Stimulated activated CD4-positive, alpha-beta T cell treated with anti-CD3 and anti-CD28 coated beads, Interleukin-2, amount 100 ng/mL, for 4 hours (primary cell): Measurements from ENCODE around the gene NMNAT2.
"Not testable (repeated sequence)": the region's sequence is repeated elsewhere in the genome, so short reads cannot be mapped to it uniquely, and the experiment has no call there.

ENCODE experiments used
- DNase-seq: peaks from one replicate; pipeline ENCODE4 v3.0.0-alpha.2; 2020; ENCODE audit warnings: low read depth

NMNAT2 gene

DNA sequence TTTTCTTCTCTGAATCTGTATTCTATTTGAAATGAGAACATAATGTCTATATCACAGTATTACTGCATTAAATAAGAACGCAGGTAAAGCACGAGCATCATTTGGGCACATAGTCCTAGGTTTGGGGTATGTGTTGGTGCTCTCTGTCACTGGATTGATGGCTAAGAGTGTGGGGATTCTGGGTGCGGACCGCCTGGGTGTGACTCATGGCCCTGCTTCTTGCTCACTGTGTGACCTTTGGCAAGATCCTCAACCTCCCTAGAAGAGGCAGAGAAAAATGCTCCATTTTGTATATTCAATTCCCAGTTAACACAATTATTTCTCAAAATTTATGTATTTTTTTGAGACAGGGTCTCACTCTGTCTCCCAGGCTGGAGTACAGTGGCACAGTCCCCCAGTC, 132.4 kb downstream of the NMNAT2 start:
- DNase-seq = no peak

DNA sequence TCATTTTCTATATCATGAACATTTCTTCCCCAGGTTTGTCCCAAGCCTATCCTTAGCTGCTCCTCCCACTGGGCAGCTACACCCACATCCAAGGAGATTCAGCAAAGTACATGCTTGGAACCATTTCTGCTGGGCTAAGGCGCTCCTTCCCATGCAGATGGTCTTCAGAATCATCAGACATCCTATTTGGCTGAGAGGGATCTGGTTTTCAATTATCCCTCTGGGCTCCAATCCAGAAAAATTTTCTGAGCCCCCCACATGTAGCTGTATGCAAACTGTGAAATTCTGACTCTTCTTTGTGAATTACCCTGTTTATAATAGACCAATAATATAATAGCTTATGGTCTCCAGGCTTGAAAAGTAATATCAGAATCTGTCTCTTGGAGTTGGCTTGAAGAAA, 132.9 kb downstream of the NMNAT2 start:
- no peak for DNase-seq

DNA sequence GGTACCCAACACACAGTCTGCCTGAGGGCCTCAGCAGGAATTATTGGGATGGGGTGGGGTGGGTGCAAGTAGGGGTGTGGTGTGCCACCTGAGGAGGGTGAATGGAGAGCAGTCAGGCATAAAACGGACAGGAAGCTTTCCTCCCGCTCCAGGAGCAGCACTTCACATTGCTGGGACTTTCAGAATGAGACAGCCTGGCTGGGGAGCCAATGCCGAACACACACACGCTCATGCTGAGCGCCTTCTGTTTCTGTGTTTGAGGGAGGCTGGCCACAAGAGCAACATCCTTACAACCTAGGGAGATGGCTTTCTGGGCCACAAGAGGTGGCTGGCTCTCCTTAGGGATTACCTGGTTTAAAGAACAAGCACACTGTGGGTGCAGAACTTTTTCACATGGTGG, 134.1 kb downstream of the NMNAT2 start:
- no peak for DNase-seq

DNA sequence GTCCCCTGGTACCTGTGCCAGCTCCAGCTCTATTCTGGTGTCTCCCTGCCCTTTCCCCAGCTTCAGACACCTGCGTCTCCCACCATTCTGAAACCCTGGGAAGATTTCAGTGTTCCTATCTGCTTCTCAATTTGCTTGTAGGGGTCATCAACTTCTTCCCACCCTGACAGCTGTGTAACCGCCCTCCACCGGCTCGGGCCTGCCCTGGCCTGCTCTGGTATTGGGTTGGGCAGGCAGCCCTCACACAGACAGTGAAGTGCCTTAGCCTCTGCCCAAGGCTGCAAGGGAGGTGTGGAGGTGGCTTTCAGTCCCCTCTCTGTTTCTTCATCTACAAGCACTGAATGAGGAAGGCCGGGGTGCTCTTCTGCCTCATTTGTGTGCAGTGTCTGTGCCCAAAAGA, 134.9 kb downstream of the NMNAT2 start:
- DNase-seq = no peak

DNA sequence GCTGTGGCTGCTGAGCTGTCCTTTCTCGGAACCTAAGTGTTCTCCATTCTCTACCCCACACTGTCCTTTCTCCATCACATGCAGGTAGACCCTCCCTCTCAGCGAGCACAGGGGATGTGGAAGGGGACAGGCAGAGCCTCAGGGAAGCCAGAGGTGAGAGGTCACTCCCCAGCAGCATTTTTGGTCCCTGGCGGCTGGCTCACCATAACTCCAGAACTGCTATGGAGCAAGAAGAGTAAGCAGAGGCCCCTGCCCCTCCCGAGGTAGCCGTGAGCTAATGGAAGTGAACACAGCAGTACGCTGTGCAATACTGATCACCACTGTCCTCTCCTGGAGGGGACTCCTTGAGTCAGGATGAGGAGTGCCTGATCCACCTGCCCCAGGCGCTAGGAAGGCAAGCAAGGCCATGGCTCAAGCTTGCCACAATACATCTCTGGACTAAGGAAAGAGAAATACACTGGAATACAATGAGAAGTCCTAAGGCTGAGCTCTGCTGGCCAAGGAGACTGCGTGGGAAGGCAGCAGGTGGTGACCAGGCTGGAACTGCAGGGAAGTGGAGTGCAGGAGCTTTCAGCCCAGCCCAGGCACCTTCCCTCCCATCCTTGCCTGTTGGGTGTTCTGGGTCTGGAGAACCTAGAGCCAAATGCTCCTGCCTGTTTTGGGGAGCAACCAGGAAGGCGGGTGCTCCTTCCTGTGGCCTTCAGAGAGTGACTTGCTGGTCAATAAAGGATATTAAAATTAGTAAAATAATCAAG, 135.9 kb downstream of the NMNAT2 start:
- DNase-seq = no peak

DNA sequence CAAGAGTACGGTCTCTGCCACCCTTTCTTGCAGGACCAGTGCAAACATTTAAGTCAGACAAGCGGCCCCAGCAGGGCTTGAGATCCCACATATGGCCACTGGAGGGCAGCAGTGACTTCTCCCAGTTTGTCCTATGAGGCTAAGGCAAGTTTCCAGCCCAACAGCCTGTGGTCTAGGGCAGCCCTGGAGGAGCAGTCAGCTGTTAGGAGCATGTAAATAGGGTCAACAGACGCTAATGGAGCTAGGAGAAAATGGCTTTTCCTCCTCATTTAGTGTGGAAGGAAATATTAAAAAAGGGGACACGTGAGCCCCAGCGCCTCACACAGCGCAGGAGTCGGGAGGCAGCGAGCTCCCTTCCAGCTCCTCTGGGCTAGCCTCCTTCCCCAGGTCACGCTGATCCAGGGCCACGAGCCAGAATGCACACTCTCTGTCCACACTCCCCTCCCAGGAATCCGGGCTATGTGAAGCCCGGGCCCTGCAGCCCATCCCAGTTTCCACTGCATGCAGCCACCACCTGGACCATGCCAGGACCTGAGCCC, 136.6 kb downstream of the NMNAT2 start:
- peak; percentile 49 for DNase-seq

DNA sequence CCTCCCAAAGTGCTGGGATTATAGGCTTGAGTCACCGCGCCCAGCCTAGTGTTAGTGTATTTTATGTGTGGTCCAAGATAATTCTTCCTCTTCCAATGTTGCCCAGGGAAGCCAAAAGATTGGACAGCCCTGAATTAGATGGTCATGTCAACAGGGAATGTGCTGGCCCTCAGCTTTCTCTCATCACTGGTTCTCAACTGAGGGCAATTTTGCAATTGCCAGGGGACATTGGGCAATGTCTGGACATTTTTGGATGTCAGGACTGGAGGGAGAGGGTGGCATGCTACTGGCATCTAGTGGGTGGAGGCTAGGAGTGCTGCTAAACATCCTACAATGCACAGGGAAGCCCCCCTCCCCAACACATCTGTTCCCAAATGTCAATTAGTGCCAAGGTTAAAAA, 137.1 kb downstream of the NMNAT2 start:
- no peak for DNase-seq

DNA sequence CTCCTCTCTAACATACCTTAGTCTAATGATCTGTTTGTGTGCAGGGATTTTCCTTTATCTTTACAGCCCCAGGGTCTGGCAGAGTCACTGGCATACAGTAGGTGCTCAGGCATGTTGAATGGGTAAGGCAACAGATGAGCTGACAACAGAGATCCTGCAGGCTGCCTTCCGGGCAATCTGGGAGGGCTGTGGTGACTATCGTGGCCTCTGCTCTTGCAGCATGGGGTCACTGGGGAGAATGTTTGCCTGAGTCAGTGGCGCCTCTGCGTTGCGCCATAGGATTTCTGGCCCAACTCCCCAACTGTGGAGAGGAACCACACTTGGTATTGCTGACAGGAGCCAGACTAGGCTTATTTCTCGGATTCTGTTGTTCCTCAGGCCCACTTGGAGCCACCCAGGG, 138.3 kb downstream of the NMNAT2 start:
- no peak for DNase-seq

DNA sequence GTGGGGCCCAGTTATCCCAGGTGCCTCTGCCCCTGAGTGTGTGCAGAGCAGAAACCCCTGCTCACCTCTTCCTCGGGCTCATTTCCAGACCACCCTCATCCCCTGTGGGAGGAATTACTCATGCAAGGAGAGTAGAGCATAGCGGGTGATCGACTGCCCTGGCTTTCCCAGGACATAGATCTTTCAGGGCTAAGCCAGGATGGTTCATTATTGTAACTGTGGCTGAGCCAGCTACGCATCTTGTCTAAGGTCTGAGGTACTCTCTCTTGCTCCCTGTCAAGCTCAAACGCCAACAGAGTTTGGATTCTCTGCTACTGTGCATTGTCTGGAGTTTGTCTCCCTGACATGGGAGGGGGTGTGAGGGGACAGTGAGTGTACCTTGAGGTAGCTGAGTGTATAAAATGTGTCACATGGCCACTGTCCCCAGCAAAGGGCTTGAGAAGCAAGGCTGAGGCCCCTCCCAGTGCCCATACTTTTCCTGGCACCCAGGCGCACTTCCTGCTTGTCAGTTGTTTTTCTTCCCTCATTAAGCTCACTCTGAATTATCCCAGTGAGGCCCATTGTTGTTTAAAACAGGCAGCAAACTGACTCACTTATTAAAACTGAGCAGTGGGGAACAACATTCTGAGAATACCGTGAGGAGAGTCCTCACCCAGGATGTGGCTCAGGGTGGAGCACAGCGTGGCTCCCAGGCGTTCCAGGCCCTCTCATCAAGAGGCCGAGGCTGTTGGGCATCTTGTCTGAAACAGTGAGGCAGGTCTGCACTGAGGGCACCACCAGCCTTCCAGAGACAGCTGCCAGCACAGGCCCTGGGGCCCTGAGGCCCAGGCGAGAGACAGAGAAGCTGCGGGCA, 139.2 kb downstream of the NMNAT2 start:
- no peak for DNase-seq

DNA sequence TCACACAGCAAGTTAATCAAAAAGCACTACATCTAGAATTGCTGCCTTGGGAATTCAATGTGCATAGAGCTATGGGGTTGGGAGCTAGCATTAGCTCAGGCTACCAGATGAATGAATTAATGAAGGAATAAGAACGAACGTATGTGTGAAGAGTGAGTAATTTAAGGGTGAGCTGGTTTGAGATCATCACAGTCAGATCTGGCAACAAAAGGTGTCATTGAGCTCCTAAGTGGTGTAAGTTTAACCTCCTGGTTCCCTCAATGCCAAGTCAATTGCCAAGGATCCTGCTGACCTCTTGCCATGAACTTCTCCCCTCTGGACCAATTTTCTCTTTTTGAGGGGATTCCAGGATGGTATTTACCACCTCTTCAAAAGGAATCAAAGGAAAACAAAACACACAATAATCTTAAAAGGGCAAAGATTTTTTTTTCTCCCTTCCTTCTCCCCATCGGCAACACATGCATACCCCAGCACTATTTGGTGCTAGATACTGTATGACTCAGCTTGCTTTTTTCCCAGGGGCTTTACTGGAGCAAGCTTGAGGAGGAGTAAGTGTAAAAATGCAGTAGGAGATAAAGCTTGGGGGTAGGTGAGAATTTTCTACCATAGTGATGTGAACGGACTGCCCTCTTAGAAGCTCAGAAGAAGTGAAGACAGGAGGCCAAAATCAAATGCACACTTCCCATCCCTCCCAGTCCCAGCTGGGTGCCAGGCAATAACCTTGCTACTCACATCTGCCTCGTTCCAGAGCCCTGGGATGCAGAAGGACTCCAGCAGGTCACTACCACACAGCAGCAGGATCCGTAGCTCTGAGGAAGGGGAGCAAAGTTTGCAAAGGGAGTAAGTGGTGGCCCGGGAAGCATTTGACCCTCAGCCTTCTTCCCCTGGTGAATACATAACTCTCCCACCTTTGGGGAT, 140.1 kb downstream of the NMNAT2 start:
- no peak for DNase-seq

DNA sequence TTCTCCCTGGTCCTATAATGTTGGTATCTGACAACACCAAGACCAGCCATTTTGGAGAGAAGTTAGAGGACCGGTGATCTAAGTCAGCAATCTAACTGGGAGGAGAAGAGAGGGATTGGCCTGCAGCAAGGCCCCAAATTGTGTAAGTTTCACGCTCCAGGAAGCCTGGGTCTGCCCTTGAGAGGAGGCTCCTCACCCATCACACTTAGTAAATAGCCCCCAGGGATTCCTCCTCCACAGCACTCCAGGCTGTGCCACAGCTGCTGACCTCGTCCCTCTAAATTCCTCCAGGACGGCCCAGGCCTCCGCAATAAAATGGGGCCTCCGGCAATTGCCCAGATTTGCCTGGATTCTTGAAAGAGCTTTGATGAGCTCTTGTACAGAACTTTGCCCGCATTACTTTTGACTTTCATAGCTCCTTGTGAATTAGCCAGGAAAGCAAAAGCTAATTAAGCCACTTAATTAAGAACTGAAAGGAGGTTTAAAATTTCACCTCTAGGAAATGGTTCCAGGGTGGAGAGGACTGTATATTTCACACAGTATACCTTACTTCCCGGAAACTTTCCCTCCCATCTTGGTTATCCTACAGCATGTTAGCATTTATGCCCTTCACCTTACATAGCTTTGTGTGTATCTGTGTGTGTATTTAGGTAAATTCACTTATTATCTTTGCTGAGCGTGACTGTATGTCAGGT, 141.6 kb downstream of the NMNAT2 start:
- no peak for DNase-seq

DNA sequence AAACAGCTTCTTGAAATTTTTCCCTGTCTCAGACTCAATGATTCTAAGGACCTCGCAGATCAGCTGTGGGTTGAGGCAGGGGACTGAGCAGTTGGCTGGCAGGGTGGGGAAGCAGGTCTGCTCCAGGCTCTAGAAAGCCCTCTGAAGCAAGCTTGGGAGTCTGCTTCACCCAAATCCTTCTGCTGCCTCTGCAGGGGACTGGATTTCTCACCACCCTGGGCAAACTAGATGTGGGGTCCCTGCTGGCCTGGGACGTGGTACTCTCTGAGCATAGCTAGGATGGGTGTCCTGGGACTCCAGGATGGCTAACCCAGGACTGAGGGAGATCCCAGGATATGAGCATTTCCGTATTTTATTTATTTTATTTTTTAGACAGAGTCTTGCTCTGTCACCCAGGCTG, 142.9 kb downstream of the NMNAT2 start:
- DNase-seq = no peak

DNA sequence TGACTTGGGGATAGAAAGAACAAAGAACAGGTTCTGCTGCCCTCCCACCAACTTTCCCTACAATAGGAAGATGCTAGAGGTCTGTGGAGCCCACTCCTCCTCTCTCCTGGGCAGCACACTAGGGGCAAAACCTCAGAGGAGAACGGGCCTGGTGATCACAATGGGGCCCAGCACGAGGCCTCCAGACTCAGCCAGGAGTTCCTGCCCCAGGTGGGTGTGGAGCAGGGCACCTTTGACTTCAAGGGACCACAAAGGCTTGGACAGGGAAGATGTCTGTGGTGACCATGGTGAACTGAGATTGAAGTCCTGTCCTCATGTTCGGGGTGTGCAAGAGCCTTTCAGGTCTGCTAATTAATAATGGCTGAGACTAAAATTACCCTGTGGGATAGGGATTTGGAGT, 143.3 kb downstream of the NMNAT2 start:
- DNase-seq = no peak

DNA sequence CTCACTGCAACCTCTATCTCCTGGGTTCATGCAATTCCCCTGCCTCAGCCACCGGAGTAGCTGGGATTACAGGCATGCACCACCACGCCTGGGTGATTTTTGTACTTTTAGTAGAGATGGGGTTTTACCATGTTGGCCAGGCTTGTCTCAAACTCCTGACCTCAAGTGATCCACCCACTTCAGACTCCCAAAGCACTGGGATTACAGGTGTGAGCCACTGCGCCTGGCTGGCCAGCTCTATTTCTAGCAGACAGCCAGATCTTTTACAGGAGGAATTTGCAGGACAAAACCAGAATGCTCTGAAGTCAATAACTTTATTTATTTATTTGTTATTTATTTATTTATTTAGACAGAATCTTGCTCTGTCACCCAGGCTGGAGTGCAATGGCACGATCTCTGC, 144.2 kb downstream of the NMNAT2 start:
- DNase-seq = not testable (repeated sequence)

DNA sequence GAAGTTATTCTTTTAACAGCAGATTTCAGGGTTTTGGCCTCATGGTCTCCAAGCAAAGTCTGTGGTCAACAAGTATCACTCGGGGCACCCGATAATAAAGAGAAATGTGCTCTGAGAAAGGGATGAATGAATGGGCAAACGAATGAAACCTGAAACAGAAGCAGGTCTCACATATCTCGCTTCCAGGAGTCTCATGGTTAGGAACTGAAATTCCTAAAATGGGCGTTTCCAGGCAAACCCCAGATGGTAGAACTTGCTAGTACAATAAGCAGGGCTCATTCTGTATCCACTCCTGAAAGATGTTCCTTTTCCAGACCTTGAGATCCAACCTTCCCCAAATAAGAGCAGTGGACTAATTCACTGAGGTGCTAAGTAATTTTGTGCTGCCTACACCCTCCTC, 144.9 kb downstream of the NMNAT2 start:
- no peak for DNase-seq

DNA sequence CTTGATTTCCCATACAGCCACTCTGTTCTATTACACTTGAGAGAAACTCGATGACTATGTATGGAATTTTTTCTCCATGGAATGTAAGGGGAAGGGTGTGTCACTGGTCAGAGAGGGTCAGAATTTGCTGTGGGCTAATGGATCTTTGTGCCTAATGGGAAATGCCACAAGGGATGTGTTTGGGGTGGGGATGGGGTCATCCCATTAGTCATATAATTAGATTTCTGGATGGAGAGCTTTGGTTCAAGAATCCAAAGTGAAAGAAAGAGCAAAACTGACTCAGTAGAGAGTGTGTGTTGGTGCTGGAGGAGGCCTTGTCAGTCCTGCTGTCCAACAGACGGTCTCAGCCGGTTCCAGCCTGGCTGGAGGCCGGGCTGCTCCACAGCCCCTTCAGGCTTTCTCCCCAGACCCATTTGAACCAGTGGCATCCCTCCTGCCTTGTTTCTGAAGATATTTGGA, 145.8 kb downstream of the NMNAT2 start:
- no peak for DNase-seq

DNA sequence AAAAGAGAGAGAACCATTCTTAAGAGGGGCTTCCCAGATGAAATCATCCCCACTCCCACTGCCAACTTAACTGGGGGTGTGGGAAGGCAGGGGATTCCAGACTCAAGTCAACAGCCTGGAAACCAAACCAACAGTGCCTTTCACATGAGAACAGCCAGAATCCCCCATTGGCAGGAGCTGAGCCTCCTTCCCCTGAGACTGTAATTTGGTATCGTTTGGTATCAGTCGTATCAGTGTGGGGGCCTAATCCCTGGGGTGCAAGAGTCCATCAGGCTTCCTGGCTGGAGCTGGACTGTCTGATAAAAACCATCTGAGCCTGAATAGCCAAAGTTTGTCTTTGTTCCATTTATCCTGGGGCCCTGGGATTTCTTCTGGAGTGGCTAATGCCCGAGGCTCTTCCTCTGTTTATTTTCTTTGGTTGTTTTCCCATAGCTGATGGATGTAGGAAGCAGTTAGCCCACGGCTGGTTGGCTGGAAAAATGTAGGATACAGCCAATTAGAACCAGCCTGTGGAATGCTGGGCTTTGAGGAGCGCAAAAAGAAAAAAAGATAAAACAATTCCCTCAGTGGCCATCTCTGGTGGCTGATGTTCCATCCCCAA, 147.5 kb downstream of the NMNAT2 start:
- DNase-seq = no peak

DNA sequence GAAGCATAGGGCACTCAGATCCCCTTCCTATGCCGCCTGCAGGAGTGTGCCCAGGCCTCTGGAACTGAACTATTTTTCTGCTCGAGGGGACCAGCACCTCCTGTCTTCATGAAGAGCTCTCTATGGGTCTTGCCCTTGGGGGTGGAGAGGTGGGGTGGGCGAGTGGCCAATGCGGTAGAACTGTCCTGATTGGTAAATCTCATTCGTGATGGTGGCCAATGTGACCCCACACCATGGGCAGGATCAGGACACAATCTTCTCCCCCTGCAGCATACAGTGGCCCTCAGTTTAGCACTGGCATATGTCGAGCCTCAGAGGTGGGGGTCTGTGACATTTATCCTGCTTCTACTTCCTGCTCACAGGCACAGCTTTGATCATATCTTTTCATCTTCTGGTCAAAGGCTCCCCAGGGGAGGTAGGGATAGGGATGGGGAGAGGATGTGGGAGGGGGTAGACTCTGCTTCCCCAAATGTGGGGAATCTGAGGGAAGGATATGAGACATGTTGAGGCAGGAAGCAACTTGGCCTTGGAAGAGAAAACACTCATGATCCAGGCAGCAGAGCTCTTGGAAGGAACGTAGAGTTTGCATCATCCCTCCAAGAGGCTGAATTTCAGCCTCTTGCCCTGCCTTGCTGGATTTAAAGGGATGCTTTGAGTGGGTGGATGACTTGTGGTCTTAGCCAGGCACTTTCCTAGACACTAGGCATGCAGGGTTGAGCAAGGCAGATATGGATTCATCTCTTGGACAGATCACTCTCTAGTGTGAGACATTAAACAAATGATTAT, 150.3 kb downstream of the NMNAT2 start:
- DNase-seq = no peak

DNA sequence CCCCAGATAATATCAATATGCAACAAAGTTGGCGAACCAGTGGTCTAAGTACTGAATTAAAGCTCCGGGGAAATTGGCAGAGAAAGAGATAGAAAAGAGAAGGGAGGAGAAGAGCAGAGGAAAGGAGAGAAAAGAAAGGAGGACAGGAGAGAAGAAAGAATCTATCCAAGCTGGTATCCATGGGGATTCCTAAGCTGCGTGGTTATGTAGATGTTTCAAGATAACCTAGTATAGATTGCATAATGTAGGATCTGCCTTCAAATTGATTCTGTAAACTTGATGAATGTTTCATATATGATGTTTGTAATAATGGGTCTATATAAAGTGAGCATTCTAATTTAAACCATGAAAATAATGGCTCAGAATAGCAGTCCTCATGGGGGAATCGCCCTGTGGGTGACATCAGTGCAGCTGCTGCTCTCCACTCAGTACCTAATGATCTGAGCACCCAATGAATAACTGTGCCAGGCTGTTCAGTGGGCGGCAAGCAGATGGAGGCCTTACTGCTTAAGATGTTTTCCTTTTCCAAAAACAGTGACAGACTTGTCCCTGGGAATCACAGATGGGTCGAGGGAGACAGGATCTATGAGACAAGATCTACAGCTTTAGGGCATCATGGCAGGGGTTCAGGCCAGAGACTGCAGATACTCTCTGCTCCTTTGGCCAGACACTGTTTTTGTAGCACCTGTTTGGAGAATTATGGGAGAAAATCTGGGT, 154.1 kb downstream of the NMNAT2 start:
- no peak for DNase-seq
